Right lobe of liver (tissue), 6 donors: Measurements from ENCODE around the gene PLOD1. TPM values are rescaled to one million over a fixed set of nuclear protein-coding genes. Genes with fewer than 3 reads are reported as not detected.

Experiments
- ATAC-seq, 4 donors: fragments of 200-7000 bp; cut with Tn5 transposase; one replicate each; pipeline ENCODE4 v1.9.1; 2020; ENCODE audit warnings: mild to moderate bottlenecking in 4 of 4, moderate library complexity in 4 of 4
- DNase-seq, 3 donors: peaks; one replicate each; pipeline ENCODE4 v3.0.0-alpha.2; 2020
- H3K27ac ChIP-seq, 3 donors: fragments of 200-600 bp; one replicate each; pipeline ENCODE4 v1.8.0; 2022
- H3K27me3 ChIP-seq, 2 donors: fragments of 200-600 bp; one replicate each; pipeline ENCODE4 v1.8.0; 2022
- H3K36me3 ChIP-seq, 4 donors: fragments of 200-600 bp; sonication (generic) in 1 of 4; one replicate each; pipeline versions ENCODE4 v1.5.1 to v1.8.0; 2017 to 2022; ENCODE audit warnings: control low read depth in 1 of 4
- H3K4me1 ChIP-seq, 4 donors: fragments of 200-600 bp; sonication (generic) in 1 of 4; one replicate each; pipeline versions ENCODE4 v1.5.1 to v1.8.0; 2017 to 2022; ENCODE audit warnings: control low read depth in 1 of 4
- H3K4me3 ChIP-seq, 3 donors: fragments of 200-600 bp; one replicate each; pipeline ENCODE4 v1.8.0; 2022
- H3K9me3 ChIP-seq, 4 donors: fragments of 200-600 bp; sonication (generic) in 1 of 4; one replicate each; pipeline versions ENCODE4 v1.5.1 to v1.8.0; 2017 to 2022; ENCODE audit warnings: control low read depth in 1 of 4
- POLR2A ChIP-seq: fragments of 450-650 bp; IDR thresholded peaks from one replicate; pipeline ENCODE4 v1.6.1; 2017; ENCODE audit warnings: antibody characterized with exemption, mild to moderate bottlenecking
- WGBS: methylation state at CpG from one replicate; pipeline ENCODE4 v1.1.6; 2018; ENCODE audit warnings: low coverage, low lambda C conversion rate; ENCODE audit not compliant: insufficient coverage; ENCODE audit errors: missing lambda C conversion rate; 5-methylcytosine and 5-hydroxymethylcytosine counted together
- intact Hi-C, 2 donors: fragments of 100-400 bp; cut with DNase I; formaldehyde crosslinking; loops; one replicate each; pipeline versions ENCODE4 v1.11.2 to v1.14.1; 2022
- total RNA-seq, 6 experiments: library from RNA; depleted of rRNA in 2 of 6; stranded (reverse); fragments of >200 nt in 2 of 6; fragmentation: NEBNext Ultra II Directional in 3 of 6; extraction: Animal tissue kit (Norgen Biotek cat#: 25700) in 3 of 6; gene quantifications; one replicate each; pipeline versions ENCODE4 v1.1.0 to v1.2.4, GENCODE V29; 2016 to 2023
- TF ChIP-seq, protein P1 (sequence below), 4 donors: fragments of 200-600 bp in 3 of 4; fragments of 450-650 bp in 1 of 4; IDR thresholded peaks; one replicate each; pipeline versions ENCODE4 v1.5.1 to v1.8.0; 2016 to 2022; ENCODE audit warnings: antibody characterized with exemption in 4 of 4, mild to moderate bottlenecking in 2 of 4
- donor health status: DM: no; HTN: yes; CAD: no.
- donor health status: DM: no; HTN: no; CAD: no.
- donor health status: DM: no; HTN: no; CAD: no.
- donor health status: DM: no; HTN: yes; CAD: no.
- donor health status: DM: no; HTN: yes; CAD: no.

The PLOD1 gene
- total RNA-seq, 6 experiments from 2014 or later: 70.2 to 119 (median 93.8) TPM

DNA sequence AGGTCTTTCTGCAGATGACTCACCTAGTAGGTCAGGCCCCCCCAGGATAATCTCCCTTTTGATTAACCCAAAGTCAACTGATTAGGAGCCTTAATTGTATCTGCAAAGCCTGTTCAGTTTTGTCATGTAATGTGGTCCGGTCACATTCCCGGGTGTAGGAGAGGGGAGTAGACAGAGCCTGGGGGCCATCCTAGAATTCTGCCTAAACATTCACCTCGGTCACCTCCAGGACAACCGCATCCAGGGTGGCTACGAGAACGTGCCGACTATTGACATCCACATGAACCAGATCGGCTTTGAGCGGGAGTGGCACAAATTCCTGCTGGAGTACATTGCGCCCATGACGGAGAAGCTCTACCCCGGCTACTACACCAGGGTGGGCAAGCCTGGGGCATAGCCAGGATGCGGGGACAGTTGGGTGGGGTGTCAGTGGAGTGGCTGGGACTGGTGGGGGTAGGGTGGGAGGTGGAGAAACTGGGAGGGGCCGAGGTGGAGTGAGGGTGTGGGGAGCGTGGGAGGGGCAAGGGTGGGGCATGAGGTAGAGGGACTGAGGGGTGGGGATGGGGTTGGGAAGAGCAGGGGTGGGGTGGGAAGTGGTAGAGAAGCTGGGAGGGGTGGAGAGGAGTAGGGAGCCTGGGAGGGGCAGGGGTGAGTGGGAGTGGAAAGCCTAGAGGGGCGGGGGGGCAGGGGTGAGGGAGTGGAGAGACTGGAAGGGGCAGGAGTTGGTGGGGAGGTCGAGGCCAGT is 36.1 kb downstream of the PLOD1 start:
- intact Hi-C loops: no loop called here
- Histone ChIP-seq H3K4me1 (no peaks in the 10 kb centered on the region), H3K27me3 (no peaks in the 10 kb centered on the region), H3K36me3 (peaks cover 0 to 51% (median 12%) of the 10 kb centered on the region in 4 donors), H3K4me3 (no peak overlapping the region), H3K27ac (no peak overlapping the region), H3K9me3 (no peaks in the 10 kb centered on the region)
- ATAC-seq (no peak), DNase-seq (no peak)
- TF ChIP-seq POLR2A: no peak
- TF ChIP-seq, protein P1, sequence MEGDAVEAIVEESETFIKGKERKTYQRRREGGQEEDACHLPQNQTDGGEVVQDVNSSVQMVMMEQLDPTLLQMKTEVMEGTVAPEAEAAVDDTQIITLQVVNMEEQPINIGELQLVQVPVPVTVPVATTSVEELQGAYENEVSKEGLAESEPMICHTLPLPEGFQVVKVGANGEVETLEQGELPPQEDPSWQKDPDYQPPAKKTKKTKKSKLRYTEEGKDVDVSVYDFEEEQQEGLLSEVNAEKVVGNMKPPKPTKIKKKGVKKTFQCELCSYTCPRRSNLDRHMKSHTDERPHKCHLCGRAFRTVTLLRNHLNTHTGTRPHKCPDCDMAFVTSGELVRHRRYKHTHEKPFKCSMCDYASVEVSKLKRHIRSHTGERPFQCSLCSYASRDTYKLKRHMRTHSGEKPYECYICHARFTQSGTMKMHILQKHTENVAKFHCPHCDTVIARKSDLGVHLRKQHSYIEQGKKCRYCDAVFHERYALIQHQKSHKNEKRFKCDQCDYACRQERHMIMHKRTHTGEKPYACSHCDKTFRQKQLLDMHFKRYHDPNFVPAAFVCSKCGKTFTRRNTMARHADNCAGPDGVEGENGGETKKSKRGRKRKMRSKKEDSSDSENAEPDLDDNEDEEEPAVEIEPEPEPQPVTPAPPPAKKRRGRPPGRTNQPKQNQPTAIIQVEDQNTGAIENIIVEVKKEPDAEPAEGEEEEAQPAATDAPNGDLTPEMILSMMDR (IDR thresholded peaks at IDR 0.05): no peak
- WGBS: 83% methylated on average over 14 of the region's 17 CpGs

DNA sequence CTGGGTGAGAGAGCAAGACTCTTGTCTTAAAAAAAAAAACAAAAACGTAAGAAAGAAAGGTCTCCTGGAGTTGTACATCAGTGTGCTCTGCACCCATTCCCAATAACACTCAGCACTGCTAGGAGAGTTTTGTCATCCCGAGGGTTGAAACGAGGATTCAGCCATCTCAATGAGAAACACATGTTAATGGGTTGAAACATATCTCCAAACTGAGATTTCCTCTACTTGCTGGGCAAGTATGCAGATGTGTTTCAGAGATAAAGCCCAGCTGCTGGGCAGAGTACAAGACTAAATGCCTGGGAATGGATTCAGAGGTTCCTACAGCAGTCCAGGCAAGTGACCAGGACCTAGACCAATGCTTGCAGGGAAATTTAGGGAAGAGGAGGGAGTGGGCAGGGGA is 43.1 kb downstream of the PLOD1 start:
- TF ChIP-seq, protein P1 (IDR thresholded peaks at IDR 0.05): no peak
- no peak for TF ChIP-seq POLR2A
- Histone ChIP-seq H3K27ac (no peak overlapping the region), H3K27me3 (no peaks in the 10 kb centered on the region), H3K9me3 (no peaks in the 10 kb centered on the region), H3K4me3 (no peak overlapping the region), H3K4me1 (peaks cover 0 to 25% (median 13%) of the 10 kb centered on the region in 4 donors), H3K36me3 (peaks cover 0 to 36% (median 10%) of the 10 kb centered on the region in 4 donors)
- ATAC-seq: no peak
- intact Hi-C loops: no loop called here
- DNase-seq: no peak
- WGBS: 76% methylated on average over 3 of the region's 3 CpGs

DNA sequence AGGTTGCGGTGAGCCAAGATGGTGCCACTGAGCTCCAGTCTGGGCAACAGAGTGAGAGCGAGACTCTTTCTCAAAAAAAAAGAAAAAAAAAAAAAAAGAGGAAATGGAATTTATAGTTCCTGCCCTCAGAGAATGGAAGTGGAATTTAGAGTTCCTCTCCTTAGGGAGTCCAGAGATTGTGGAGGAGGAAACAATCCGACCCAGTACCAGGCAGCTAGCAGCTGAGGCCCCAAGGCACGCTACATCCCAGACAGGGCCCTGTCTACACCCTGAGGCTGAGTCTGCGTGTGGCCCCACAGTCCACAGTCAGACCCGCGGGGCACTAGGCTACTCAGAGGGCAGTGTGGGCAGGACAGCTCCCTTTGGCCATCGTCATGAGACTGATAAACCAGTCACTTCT is 43.8 kb downstream of the PLOD1 start:
- intact Hi-C loops: no loop called here
- peak overlapping the region in 1 of 3 donors; percentile 98 for H3K27ac ChIP-seq
- TF ChIP-seq, protein P1 (IDR thresholded peaks at IDR 0.05): no peak
- TF ChIP-seq POLR2A: no peak
- peaks cover 0 to 25% (median 15%) of the 10 kb centered on the region in 4 donors for H3K4me1 ChIP-seq
- H3K36me3 ChIP-seq: peaks cover 0 to 33% (median 7%) of the 10 kb centered on the region in 4 donors
- ATAC-seq (no peak), DNase-seq (no peak)
- H3K4me3 ChIP-seq: no peak overlapping the region
- H3K9me3 ChIP-seq: no peaks in the 10 kb centered on the region
- 69% methylated on average over 4 of the region's 8 CpGs for WGBS
- no peaks in the 10 kb centered on the region for H3K27me3 ChIP-seq

DNA sequence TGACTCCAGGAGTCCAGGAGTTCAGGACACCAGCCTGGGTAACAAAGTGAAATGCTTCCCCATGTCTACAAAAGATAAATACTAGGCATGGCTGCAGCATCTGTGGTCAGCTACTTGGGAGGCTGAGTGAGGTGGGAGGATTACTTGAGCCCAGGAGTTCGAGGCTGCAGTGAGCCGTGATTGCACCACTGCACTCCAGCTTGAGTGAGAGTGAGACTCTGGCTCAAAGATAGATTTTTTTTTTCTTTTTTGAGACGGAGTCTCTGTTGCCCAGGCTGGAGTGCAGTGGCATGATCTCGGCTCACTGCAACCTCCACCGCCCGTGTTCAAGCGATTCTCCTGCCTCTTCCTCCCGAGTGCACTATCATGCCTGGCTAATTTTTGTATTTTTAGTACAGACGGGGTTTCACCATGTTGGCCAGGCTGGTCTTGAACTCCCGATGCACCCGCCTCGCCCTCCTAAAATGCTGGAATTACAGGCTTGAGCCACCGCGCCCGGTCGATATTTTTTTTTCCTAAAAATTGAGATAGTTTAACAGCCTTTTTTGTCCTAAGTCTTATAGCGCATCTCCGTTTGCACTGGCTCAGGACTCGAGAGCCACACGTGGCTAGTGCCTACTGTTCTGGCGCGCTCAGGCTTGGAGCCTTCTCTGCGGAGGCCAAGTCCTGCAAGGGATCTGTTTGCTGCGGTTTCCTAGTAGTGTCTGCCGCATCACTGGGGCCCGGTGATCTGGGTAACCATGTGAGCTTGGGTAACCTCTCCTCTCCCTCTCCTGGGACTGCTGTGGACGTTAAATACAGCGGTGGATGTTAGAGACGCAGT is 44.7 kb downstream of the PLOD1 start:
- Histone ChIP-seq H3K27ac (peak overlapping the region; percentile 96 to 98 (median 98)), H3K36me3 (peaks cover 0 to 28% (median 6%) of the 10 kb centered on the region in 4 donors), H3K9me3 (no peaks in the 10 kb centered on the region), H3K4me3 (peak overlapping the region; percentile 74 to 98 (median 88)), H3K27me3 (no peaks in the 10 kb centered on the region), H3K4me1 (peaks cover 0 to 32% (median 16%) of the 10 kb centered on the region in 4 donors)
- intact Hi-C loops: no loop called here
- 54% methylated on average over 26 of the region's 29 CpGs for WGBS
- TF ChIP-seq, protein P1 (IDR thresholded peaks at IDR 0.05): no peak
- TF ChIP-seq POLR2A: peak; percentile 12
- peak in 1 of 3 donors; percentile 66 for DNase-seq
- peak; percentile 5 to 34 (median 16) for ATAC-seq
